Spinal cord (tissue), 10 donors: Measurements from ENCODE around the gene PVALEF. TPM values are rescaled to one million over a fixed set of nuclear protein-coding genes. Genes with fewer than 3 reads are reported as not detected.

Source experiments
- DNase-seq, 6 donors: peaks; one replicate each; pipeline versions ENCODE4 v3.0.0 to v3.0.0-alpha.2; 2013 to 2015; ENCODE audit warnings: low spot score in 6 of 6, low read depth in 4 of 6
- H3K27ac ChIP-seq: one replicate; pipeline ENCODE4 v1.5.1; 2013; ENCODE audit warnings: low read depth, low read length, control low read depth
- H3K27me3 ChIP-seq: one replicate; pipeline ENCODE4 v1.6.1; 2013; ENCODE audit warnings: low read length; ENCODE audit not compliant: control insufficient read depth, insufficient read depth
- H3K36me3 ChIP-seq: one replicate; pipeline ENCODE4 v1.6.1; 2013; ENCODE audit warnings: low read length; ENCODE audit not compliant: control insufficient read depth, insufficient read depth
- H3K4me1 ChIP-seq: one replicate; pipeline ENCODE4 v1.6.1; 2013; ENCODE audit warnings: low read length; ENCODE audit not compliant: control insufficient read depth, insufficient read depth
- H3K4me3 ChIP-seq: one replicate; pipeline ENCODE4 v1.5.1; 2013; ENCODE audit warnings: low read depth, low read length, control low read depth
- H3K9me3 ChIP-seq: one replicate; pipeline ENCODE4 v1.6.1; 2013; ENCODE audit warnings: low read length; ENCODE audit not compliant: control insufficient read depth, insufficient read depth
- WGBS: methylation state at CpG from one replicate; pipeline ENCODE4 v1.1.5; 2013; ENCODE audit warnings: missing lambda C conversion rate; ENCODE audit not compliant: insufficient coverage; 5-methylcytosine and 5-hydroxymethylcytosine counted together
- polyA plus RNA-seq, 2 donors: library from polyadenylated mRNA; unstranded; fragments of 120-200 nt; gene quantifications; one replicate each; pipeline ENCODE4 v1.2.1, GENCODE V29; 2013; ENCODE audit not compliant: insufficient read length in 2 of 2
- small RNA-seq: library from RNA; depleted of rRNA; stranded (forward); fragments of <200 nt; gene quantifications from one replicate; pipeline ENCODE3, GENCODE V24; 2014; ENCODE audit warnings: low replicate concordance
- total RNA-seq, 2 donors: library from RNA; depleted of rRNA in 1 of 2; stranded (reverse); fragments of 120-200 nt in 1 of 2; fragments of >200 nt in 1 of 2; gene quantifications; one replicate each; pipeline versions ENCODE4 v1.2.3 to v1.2.4, GENCODE V29; 2013 to 2014
- donor health status: healthy.

Gene PVALEF
- total and polyA plus RNA-seq, 4 donors = 0.11 to 0.90 (median 0.73) TPM; not detected in 1

DNA sequence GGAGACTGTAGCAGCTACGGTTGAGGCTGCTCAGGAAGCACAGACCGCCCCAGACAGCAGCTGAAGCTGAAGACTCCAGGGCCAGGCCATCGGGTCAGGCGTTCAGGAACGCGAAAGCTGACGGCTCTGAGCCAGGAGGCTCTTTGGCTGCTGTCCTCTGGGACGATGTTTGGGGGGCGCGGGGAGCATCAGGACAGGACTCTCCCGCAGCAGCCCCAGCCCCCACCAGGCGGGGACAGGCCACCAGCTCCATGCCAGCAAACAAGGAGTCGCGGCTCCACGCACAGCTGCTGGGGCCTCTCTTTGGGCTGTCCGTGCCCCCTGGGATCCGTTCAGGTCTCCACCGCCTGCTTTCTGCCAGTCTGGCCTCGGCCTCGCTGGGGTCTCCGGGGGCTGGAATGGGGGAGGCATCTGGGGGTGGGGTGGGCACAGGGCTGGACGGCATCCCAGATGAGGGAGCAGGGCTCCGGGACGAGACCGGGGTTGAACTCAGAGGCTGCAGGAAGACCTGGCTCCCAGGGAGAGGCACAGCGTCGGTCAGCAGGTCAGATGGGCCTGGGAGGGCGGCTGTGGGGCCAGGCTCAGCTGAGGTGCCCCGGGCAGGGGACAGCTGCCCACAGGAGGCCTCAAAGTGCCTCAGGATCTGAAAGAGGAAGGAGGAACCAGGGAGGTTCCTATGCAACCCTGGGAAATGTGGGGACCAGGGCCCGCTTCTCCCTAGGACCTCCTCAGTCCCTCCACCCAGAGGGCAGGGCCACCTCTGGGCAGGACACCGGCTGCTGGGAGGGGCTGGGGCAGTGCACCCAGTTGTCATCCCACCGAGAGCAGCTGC lies 63.7 kb downstream of the PVALEF start:
- Histone ChIP-seq H3K4me1 (no peaks in the 10 kb centered on the region), H3K4me3 (no peak overlapping the region), H3K9me3 (no peaks in the 10 kb centered on the region), H3K27ac (no peak overlapping the region), H3K27me3 (no peaks in the 10 kb centered on the region), H3K36me3 (peaks cover 60% of the 10 kb centered on the region)
- 85% methylated on average over 31 of the region's 32 CpGs for WGBS
- DNase-seq = no peak

DNA sequence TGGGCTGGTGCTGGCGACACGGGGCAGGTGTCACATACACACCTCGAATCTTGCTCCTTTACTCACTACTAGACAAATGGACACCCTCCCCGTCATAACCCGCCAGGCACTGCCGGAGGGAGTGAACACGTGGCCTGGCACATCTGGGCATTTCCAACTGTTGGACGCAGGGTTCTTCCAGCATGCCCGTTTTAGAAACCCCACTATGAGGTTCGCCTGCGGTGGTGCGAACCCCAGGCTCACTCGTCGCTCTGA lies 64.3 kb downstream of the PVALEF start:
- peaks cover 65% of the 10 kb centered on the region for H3K36me3 ChIP-seq
- no peaks in the 10 kb centered on the region for H3K27me3 ChIP-seq
- H3K4me3 ChIP-seq = no peak overlapping the region
- no peak overlapping the region for H3K27ac ChIP-seq
- no peaks in the 10 kb centered on the region for H3K9me3 ChIP-seq
- H3K4me1 ChIP-seq = no peaks in the 10 kb centered on the region
- no peak for DNase-seq
- 92% methylated on average over 14 of the region's 14 CpGs for WGBS

- no peak for DNase-seq
- no peak overlapping the region for H3K4me3 ChIP-seq
- WGBS = 95% methylated on average over 22 of the region's 26 CpGs
- H3K9me3 ChIP-seq = no peaks in the 10 kb centered on the region
- H3K27me3 ChIP-seq = no peaks in the 10 kb centered on the region
- H3K36me3 ChIP-seq = peaks cover 69% of the 10 kb centered on the region
- H3K27ac ChIP-seq = no peak overlapping the region
- no peaks in the 10 kb centered on the region for H3K4me1 ChIP-seq
Measured at GRCh38 chr17:81230043-81230820, 64.9 kb downstream of the PVALEF start.

DNA sequence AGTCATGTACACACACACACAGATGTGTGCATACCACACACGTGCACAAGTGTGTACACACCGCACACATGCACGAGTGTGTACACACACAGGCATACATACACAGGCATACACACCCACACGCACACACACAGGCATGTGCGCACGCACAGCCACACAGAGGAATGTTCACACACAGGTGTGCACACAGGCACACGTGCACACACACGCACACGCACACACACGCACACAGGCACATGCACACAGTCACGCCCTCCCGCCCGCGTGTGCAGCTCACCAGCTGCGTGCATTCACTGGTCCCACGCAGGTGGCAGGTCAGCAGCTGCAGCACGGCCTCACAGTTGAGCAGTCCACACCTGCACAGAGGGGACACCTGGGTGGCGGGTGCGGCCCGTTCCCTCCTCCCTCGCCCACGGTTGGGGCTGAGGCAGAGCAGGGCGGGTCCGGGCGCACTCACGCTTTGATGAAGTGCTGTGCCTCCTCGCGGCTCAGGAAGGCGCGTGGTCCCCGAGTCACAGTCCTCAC lies 65.9 kb downstream of the PVALEF start:
- H3K9me3 ChIP-seq = no peaks in the 10 kb centered on the region
- H3K36me3 ChIP-seq = peaks cover 78% of the 10 kb centered on the region
- H3K4me1 ChIP-seq = no peaks in the 10 kb centered on the region
- H3K27ac ChIP-seq = no peak overlapping the region
- DNase-seq = no peak
- H3K27me3 ChIP-seq = no peaks in the 10 kb centered on the region
- WGBS = 93% methylated on average over 31 of the region's 31 CpGs
- H3K4me3 ChIP-seq = no peak overlapping the region

GRCh38 chr17:81231766-81232581 lies 66.7 kb downstream of the PVALEF start:
- H3K27me3 ChIP-seq = no peaks in the 10 kb centered on the region
- peaks cover 5% of the 10 kb centered on the region for H3K4me1 ChIP-seq
- H3K36me3 ChIP-seq = peaks cover 86% of the 10 kb centered on the region
- DNase-seq = no peak
- 95% methylated on average over 43 of the region's 43 CpGs for WGBS
- H3K9me3 ChIP-seq = no peaks in the 10 kb centered on the region
- no peak overlapping the region for H3K4me3 ChIP-seq
- no peak overlapping the region for H3K27ac ChIP-seq

Small RNAs within 50 kb of the gene (small RNA-seq; reads per million reads assigned to genes)
- not detected for gene MIR1250
- gene MIR3065 = 528 reads per million, percentile 99 among the genes with 10 or more reads in this experiment
- gene MIR657 = 0.06 reads per million

Other genes starting within 250 kb of the PVALEF start
- gene CHMP6, start 173.7 kb upstream of the PVALEF start, total RNA-seq = 10 to 100 TPM; 10.2 to 11.9 TPM
- gene CHMP6, start 173.7 kb upstream of the PVALEF start, polyA plus RNA-seq = 10 to 100 TPM; 36.3 to 43.1 TPM
- 10 to 100 TPM; 16.8 to 24.2 TPM for gene BAIAP2, start 130.4 kb upstream of the PVALEF start, total RNA-seq
- gene BAIAP2, start 130.4 kb upstream of the PVALEF start, polyA plus RNA-seq = 10 to 100 TPM; 51.5 to 55.6 TPM
- gene AATK, start 714 bp downstream of the PVALEF start, total RNA-seq = 10 to 100 TPM; 41.9 to 94.4 TPM
- 100 to 1,000 TPM; 128 to 149 TPM for gene AATK, start 714 bp downstream of the PVALEF start, polyA plus RNA-seq
- gene CEP131, start 57.5 kb downstream of the PVALEF start, total RNA-seq = 10 to 100 TPM in 1 of 2 donors, 1 to 10 TPM in 1; 7.2 to 13.6 TPM
- 10 to 100 TPM; 23.0 to 26.6 TPM for gene CEP131, start 57.5 kb downstream of the PVALEF start, polyA plus RNA-seq
- 10 to 100 TPM in 1 of 2 donors, 1 to 10 TPM in 1; 7.7 to 13.6 TPM for gene TEPSIN, start 73.5 kb downstream of the PVALEF start, total RNA-seq
- gene TEPSIN, start 73.5 kb downstream of the PVALEF start, polyA plus RNA-seq = 10 to 100 TPM; 24.8 to 33.8 TPM
- gene NDUFAF8, start 73.8 kb downstream of the PVALEF start, total RNA-seq = 10 to 100 TPM in 1 of 2 donors, 1 to 10 TPM in 1; 9.4 to 87.6 TPM
- 10 to 100 TPM; 72.4 to 75.4 TPM for gene NDUFAF8, start 73.8 kb downstream of the PVALEF start, polyA plus RNA-seq
- 10 to 100 TPM; 26.7 to 52.3 TPM for gene SLC38A10, start 129.8 kb downstream of the PVALEF start, total RNA-seq
- gene SLC38A10, start 129.8 kb downstream of the PVALEF start, polyA plus RNA-seq = 10 to 100 TPM; 65.8 to 76.8 TPM
- gene BAHCC1, start 229.9 kb downstream of the PVALEF start, total RNA-seq = 10 to 100 TPM in 1 of 2 donors, 1 to 10 TPM in 1; 9.3 to 10.3 TPM
- 10 to 100 TPM; 30.7 to 33.4 TPM for gene BAHCC1, start 229.9 kb downstream of the PVALEF start, polyA plus RNA-seq